ENCODE data around the gene FBXW11.

DNA sequence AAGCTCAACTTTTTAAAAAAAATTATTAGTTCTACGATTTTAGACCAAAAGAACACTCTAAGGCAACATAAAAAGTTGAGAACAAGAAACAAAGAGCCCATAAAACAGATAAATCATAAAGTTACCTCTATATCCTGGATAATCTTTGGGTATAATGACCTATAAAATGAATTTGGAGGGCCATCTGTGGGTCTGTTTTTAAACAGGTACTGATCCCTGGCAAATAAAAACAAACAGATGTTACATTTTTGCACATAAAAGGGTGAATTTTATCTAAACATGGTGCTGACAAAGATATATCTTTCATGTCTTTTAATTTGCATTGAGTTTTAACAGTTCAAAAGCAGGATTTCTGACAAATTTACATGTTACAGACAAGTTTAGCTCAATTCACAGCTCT lies 107.6 kb downstream of the FBXW11 start:
- TF ChIP-seq POLR2A (IDR thresholded peaks at IDR 0.05): no peak
- TF ChIP-seq, protein P1, sequence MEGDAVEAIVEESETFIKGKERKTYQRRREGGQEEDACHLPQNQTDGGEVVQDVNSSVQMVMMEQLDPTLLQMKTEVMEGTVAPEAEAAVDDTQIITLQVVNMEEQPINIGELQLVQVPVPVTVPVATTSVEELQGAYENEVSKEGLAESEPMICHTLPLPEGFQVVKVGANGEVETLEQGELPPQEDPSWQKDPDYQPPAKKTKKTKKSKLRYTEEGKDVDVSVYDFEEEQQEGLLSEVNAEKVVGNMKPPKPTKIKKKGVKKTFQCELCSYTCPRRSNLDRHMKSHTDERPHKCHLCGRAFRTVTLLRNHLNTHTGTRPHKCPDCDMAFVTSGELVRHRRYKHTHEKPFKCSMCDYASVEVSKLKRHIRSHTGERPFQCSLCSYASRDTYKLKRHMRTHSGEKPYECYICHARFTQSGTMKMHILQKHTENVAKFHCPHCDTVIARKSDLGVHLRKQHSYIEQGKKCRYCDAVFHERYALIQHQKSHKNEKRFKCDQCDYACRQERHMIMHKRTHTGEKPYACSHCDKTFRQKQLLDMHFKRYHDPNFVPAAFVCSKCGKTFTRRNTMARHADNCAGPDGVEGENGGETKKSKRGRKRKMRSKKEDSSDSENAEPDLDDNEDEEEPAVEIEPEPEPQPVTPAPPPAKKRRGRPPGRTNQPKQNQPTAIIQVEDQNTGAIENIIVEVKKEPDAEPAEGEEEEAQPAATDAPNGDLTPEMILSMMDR (IDR thresholded peaks at IDR 0.05): no peak
